H9 (cell line): Measurements from ENCODE around the gene RASSF8. TPM values are rescaled to one million over a fixed set of nuclear protein-coding genes. Genes with fewer than 3 reads are reported as not detected.

ENCODE experiments used
- DNase-seq: peaks from one replicate; pipeline ENCODE4 v3.0.0-alpha.2; 2017
- H2AFZ ChIP-seq: one replicate; pipeline ENCODE4 v1.6.1; 2013; ENCODE audit warnings: mild to moderate bottlenecking, low read length, control low read depth, moderate library complexity
- H2AK5ac ChIP-seq: 2 replicates; pipeline ENCODE4 v1.6.1; 2013; ENCODE audit warnings: low read length, control low read depth, mixed read lengths; ENCODE audit not compliant: insufficient read length
- H2BK120ac ChIP-seq: one replicate; pipeline ENCODE4 v1.6.1; 2013; ENCODE audit warnings: low read depth, mild to moderate bottlenecking, low read length, control low read depth, inconsistent platforms; ENCODE audit not compliant: poor library complexity, severe bottlenecking
- H2BK12ac ChIP-seq: 2 replicates; pipeline ENCODE4 v1.6.1; 2013; ENCODE audit warnings: low read length, control low read depth, mixed read lengths, low read depth; ENCODE audit not compliant: insufficient read length
- H2BK15ac ChIP-seq: 2 replicates; pipeline ENCODE4 v1.6.1; 2013; ENCODE audit warnings: low read depth, low read length, control low read depth
- H2BK20ac ChIP-seq: one replicate; pipeline ENCODE4 v1.6.1; 2013; ENCODE audit warnings: low read depth, mild to moderate bottlenecking, low read length, control low read depth, inconsistent platforms; ENCODE audit not compliant: poor library complexity, severe bottlenecking
- H2BK5ac ChIP-seq: 2 replicates; pipeline ENCODE4 v1.6.1; 2013; ENCODE audit warnings: low read length, control low read depth, mixed read lengths; ENCODE audit not compliant: insufficient read length
- H3K14ac ChIP-seq: 2 replicates; pipeline ENCODE4 v1.6.1; 2013; ENCODE audit warnings: low read length, control low read depth; ENCODE audit not compliant: insufficient read depth
- H3K18ac ChIP-seq: 2 replicates; pipeline ENCODE4 v1.6.1; 2013; ENCODE audit warnings: low read depth, mild to moderate bottlenecking, mixed read lengths, low read length, control low read depth; ENCODE audit not compliant: insufficient read length
- H3K23ac ChIP-seq: 2 replicates; pipeline ENCODE4 v1.6.1; 2013; ENCODE audit warnings: low read length, control low read depth, mixed read lengths, low read depth; ENCODE audit not compliant: insufficient read length
- H3K23me2 ChIP-seq: 2 replicates; pipeline ENCODE4 v1.6.1; 2013; ENCODE audit warnings: low read depth, mild to moderate bottlenecking, mixed read lengths, low read length, control low read depth; ENCODE audit not compliant: insufficient read length, poor library complexity, severe bottlenecking
- H3K27ac ChIP-seq: 2 replicates; pipeline ENCODE4 v1.5.1; 2013; ENCODE audit warnings: low read length, control low read depth, mixed read lengths, low read depth; ENCODE audit not compliant: insufficient read length
- H3K27me3 ChIP-seq: 2 replicates; pipeline ENCODE4 v1.6.1; 2013; ENCODE audit warnings: low read length, control low read depth, inconsistent platforms; ENCODE audit not compliant: insufficient read depth
- H3K4ac ChIP-seq: 2 replicates; pipeline ENCODE4 v1.6.1; 2013; ENCODE audit warnings: low read depth, mild to moderate bottlenecking, control low read depth, inconsistent platforms, low read length, moderate library complexity
- H3K4me1 ChIP-seq: 2 replicates; pipeline ENCODE4 v1.6.1; 2013; ENCODE audit warnings: low read length, control low read depth, inconsistent platforms; ENCODE audit not compliant: insufficient read depth
- H3K4me2 ChIP-seq: 2 replicates; pipeline ENCODE4 v1.6.1; 2013; ENCODE audit warnings: low read length, control low read depth, mixed read lengths; ENCODE audit not compliant: insufficient read length, insufficient read depth
- H3K56ac ChIP-seq: 2 replicates; pipeline ENCODE4 v1.6.1; 2013; ENCODE audit warnings: low read depth, mild to moderate bottlenecking, mixed read lengths, low read length, control low read depth; ENCODE audit not compliant: insufficient read length
- H3K79me1 ChIP-seq: 2 replicates; pipeline ENCODE4 v1.6.1; 2013; ENCODE audit warnings: low read depth, mild to moderate bottlenecking, moderate library complexity, low read length, control low read depth, inconsistent platforms; ENCODE audit not compliant: insufficient read depth, poor library complexity, severe bottlenecking
- H3K79me2 ChIP-seq: 2 replicates; pipeline ENCODE4 v1.6.1; 2013; ENCODE audit warnings: low read length, control low read depth, inconsistent platforms; ENCODE audit not compliant: insufficient read depth
- H3K9ac ChIP-seq: 2 replicates; pipeline ENCODE4 v1.6.1; 2013; ENCODE audit warnings: low read length, control low read depth, mixed read lengths; ENCODE audit not compliant: insufficient read length; ENCODE audit errors: extremely low read depth
- H3K9me3 ChIP-seq: one replicate; pipeline ENCODE4 v1.6.1; 2013; ENCODE audit warnings: low read depth, low read length, inconsistent platforms; ENCODE audit not compliant: control insufficient read depth
- H3T11ph ChIP-seq: one replicate; pipeline ENCODE4 v1.6.1; 2013; ENCODE audit warnings: mild to moderate bottlenecking, low read length, control low read depth, inconsistent platforms
- H4K20me1 ChIP-seq: one replicate; pipeline ENCODE4 v1.6.1; 2013; ENCODE audit not compliant: control insufficient read depth, insufficient read length, insufficient read depth
- H4K5ac ChIP-seq: 2 replicates; pipeline ENCODE4 v1.6.1; 2013; ENCODE audit warnings: low read depth, mild to moderate bottlenecking, mixed read lengths, low read length, control low read depth; ENCODE audit not compliant: insufficient read length
- H4K8ac ChIP-seq: replicated peaks from 2 replicates; pipeline ENCODE4 v1.6.1; 2013; ENCODE audit warnings: low read length, control low read depth, mixed read lengths, low read depth; ENCODE audit not compliant: insufficient read length
- H4K91ac ChIP-seq: 2 replicates; pipeline ENCODE4 v1.6.1; 2013; ENCODE audit warnings: low read depth, mild to moderate bottlenecking, moderate library complexity, mixed read lengths, low read length, control low read depth; ENCODE audit not compliant: insufficient read length
- H3K27ac Mint-ChIP-seq, 3 experiments: 2 replicates in 2 of 3; 3 replicates in 1 of 3; pipeline ENCODE4 v1.8.0; 2020 to 2021; ENCODE audit warnings: mixed read lengths in 3 of 3, mild to moderate bottlenecking in 1 of 3, moderate library complexity in 1 of 3
- H3K27me3 Mint-ChIP-seq: 2 replicates; pipeline ENCODE4 v1.8.0; 2021; ENCODE audit warnings: low read depth, mild to moderate bottlenecking, moderate library complexity, mixed read lengths
- H3K36me3 Mint-ChIP-seq, 3 experiments: 2 replicates in 2 of 3; 3 replicates in 1 of 3; pipeline ENCODE4 v1.8.0; 2020 to 2021; ENCODE audit warnings: low read depth in 3 of 3, mixed read lengths in 3 of 3; ENCODE audit not compliant: insufficient read depth in 1 of 3
- H3K4me1 Mint-ChIP-seq, 2 experiments: 2 replicates each; pipeline ENCODE4 v1.8.0; 2020; ENCODE audit warnings: mixed read lengths in 2 of 2
- H3K4me3 Mint-ChIP-seq, 2 experiments: 2 replicates in 1 of 2; 3 replicates in 1 of 2; pipeline ENCODE4 v1.8.0; 2020 to 2021; ENCODE audit warnings: mild to moderate bottlenecking in 2 of 2, mixed read lengths in 2 of 2, moderate library complexity in 1 of 2
- H3K9me3 Mint-ChIP-seq, 2 experiments: 2 replicates in 1 of 2; 3 replicates in 1 of 2; pipeline ENCODE4 v1.8.0; 2020; ENCODE audit warnings: mild to moderate bottlenecking in 2 of 2, mixed read lengths in 2 of 2, moderate library complexity in 1 of 2
- CTCF ChIP-seq: fragments of 200-600 bp; sonication (generic); conservative IDR thresholded peaks from 3 replicates; pipeline ENCODE4 v1.8.0; 2021; ENCODE audit warnings: antibody characterized with exemption, mild to moderate bottlenecking
- WGBS: extraction: QIAGEN DNeasy Blood & Tissue Kit; methylation state at CpG from one replicate; pipeline ENCODE4 v1.1.7; 2013; ENCODE audit warnings: missing lambda C conversion rate, low lambda C conversion rate, mixed read lengths; ENCODE audit not compliant: insufficient read length; ENCODE audit errors: extremely low coverage; 5-methylcytosine and 5-hydroxymethylcytosine counted together
- long read RNA-seq: library from polyadenylated mRNA; unstranded; transcript quantifications from one replicate; pipeline ENCODE4 v2.0.0, GENCODE V29; 2020
- total RNA-seq: library from RNA; stranded (reverse); gene quantifications from 2 replicates; pipeline ENCODE4 v1.2.1, GENCODE V29; 2021

The RASSF8 gene
- 38.8 and 40.6 TPM in 2 replicates for total RNA-seq
- long read RNA-seq, partial matches to known transcripts = 1 of 5 reads
- long read RNA-seq, other reads (novel, unspliced or antisense) = 4 of 5 reads

GRCh38 chr12:25958428-25959070 lies at the start of gene RASSF8:
Gene RASSF8, plus strand, starts transcription at chr12:25958682. Its CDS starts 96,662 bp downstream, at chr12:26055344.
- H3K27me3 ChIP-seq = no peaks in the 10 kb centered on the region
- H2BK120ac ChIP-seq = no peak within 1 kb of the TSS
- no peak within 1 kb of the TSS; the same call in 1 of the 2 replicates for H3K4ac ChIP-seq
- H3K9me3 ChIP-seq = no peaks in the 10 kb centered on the region
- H4K5ac ChIP-seq = no peak within 1 kb of the TSS
- Mint-ChIP-seq H3K4me3 (peak within 1 kb of the TSS; percentile 90 to 97), H3K27ac (peak within 1 kb of the TSS; percentile 90 to 96 (median 91)), H3K27me3 (no peaks in the 10 kb centered on the region), H3K4me1 (peaks cover 27 to 32% of the 10 kb centered on the region in 2 experiments), H3K36me3 (peaks cover 4 to 15% (median 9%) of the 10 kb centered on the region in 3 experiments; a peak in 6 of 7 replicates), H3K9me3 (no peaks in the 10 kb centered on the region; a peak in 1 of 5 replicates)
- H3K79me1 ChIP-seq = no peaks in the 10 kb centered on the region
- no peak within 1 kb of the TSS for H2BK12ac ChIP-seq
- no peaks in the 10 kb centered on the region; the same call in 1 of the 2 replicates for H3K4me1 ChIP-seq
- no peak within 1 kb of the TSS for H2AK5ac ChIP-seq
- peaks cover 15% of the 10 kb centered on the region for H3K79me2 ChIP-seq
- no peaks in the 10 kb centered on the region for H4K20me1 ChIP-seq
- no peak within 1 kb of the TSS for H3K23ac ChIP-seq
- no peak within 1 kb of the TSS for H4K91ac ChIP-seq
- peak within 1 kb of the TSS; percentile 100 for H3K4me2 ChIP-seq
- H3K56ac ChIP-seq = no peak within 1 kb of the TSS
- peak within 1 kb of the TSS; percentile 62 for H3K18ac ChIP-seq
- H2BK5ac ChIP-seq = no peak within 1 kb of the TSS
- H4K8ac ChIP-seq = no peak within 1 kb of the TSS
- H3K27ac ChIP-seq = no peak within 1 kb of the TSS
- whole genome bisulfite sequencing = no CpG with 5 or more reads among the region's 113 CpGs
- H3T11ph ChIP-seq = no peak within 1 kb of the TSS
- H2AFZ ChIP-seq = peak within 1 kb of the TSS; percentile 57
- H3K9ac ChIP-seq = peak within 1 kb of the TSS; percentile 72
- peak; percentile 79 for DNase-seq
- no peak within 1 kb of the TSS for H2BK20ac ChIP-seq
- H3K23me2 ChIP-seq = peaks cover 17% of the 10 kb centered on the region
- peak within 1 kb of the TSS; percentile 47; the same call in 1 of the 2 replicates for H3K14ac ChIP-seq
- TF ChIP-seq CTCF = no peak
- no peak within 1 kb of the TSS for H2BK15ac ChIP-seq
